Measurements from ENCODE around the gene SPAG16.

DNA sequence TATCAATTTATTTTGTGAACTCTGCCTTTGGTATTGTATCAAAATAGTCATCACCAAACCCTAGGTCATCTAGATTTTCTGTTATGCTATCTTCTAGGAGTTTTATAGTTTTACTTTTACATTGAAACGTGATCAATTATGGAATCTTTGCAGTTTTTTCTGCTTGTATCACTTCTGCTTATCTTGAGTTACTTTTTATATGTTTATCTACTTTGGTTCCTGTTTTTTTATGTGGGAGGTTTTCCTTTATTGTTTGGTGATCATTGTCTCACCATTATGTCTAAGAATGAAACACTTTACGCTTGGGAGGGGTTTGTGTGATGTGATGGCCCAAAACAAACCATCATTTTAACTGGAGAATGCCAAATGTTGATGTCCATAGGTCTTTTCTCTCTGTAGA is 261.2 kb downstream of the SPAG16 start:
- TF ChIP-seq, protein P1, sequence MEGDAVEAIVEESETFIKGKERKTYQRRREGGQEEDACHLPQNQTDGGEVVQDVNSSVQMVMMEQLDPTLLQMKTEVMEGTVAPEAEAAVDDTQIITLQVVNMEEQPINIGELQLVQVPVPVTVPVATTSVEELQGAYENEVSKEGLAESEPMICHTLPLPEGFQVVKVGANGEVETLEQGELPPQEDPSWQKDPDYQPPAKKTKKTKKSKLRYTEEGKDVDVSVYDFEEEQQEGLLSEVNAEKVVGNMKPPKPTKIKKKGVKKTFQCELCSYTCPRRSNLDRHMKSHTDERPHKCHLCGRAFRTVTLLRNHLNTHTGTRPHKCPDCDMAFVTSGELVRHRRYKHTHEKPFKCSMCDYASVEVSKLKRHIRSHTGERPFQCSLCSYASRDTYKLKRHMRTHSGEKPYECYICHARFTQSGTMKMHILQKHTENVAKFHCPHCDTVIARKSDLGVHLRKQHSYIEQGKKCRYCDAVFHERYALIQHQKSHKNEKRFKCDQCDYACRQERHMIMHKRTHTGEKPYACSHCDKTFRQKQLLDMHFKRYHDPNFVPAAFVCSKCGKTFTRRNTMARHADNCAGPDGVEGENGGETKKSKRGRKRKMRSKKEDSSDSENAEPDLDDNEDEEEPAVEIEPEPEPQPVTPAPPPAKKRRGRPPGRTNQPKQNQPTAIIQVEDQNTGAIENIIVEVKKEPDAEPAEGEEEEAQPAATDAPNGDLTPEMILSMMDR (IDR thresholded peaks at IDR 0.05): no peak
- no peak for TF ChIP-seq EP300 (IDR thresholded peaks at IDR 0.05)

Measured in tibial nerve (tissue), 4 donors.